Mucosa of descending colon (tissue), 3 donors: Measurements from ENCODE around the gene MTMR2. TPM values are rescaled to one million over a fixed set of nuclear protein-coding genes. Genes with fewer than 3 reads are reported as not detected.

ENCODE experiments used
- ATAC-seq: fragments of 200-7000 bp; cut with Tn5 transposase; one replicate; pipeline ENCODE4 v1.9.1; 2020; ENCODE audit warnings: mild to moderate bottlenecking, moderate library complexity
- DNase-seq, 3 donors: peaks; one replicate each; pipeline ENCODE4 v3.0.0-alpha.2; 2020
- H3K36me3 ChIP-seq: fragments of 200-600 bp; one replicate; pipeline ENCODE4 v1.8.0; 2021; ENCODE audit warnings: low read depth, mild to moderate bottlenecking
- H3K4me1 ChIP-seq: fragments of 200-600 bp; one replicate; pipeline ENCODE4 v1.8.0; 2021; ENCODE audit warnings: low read depth, mild to moderate bottlenecking
- H3K4me3 ChIP-seq: fragments of 200-600 bp; one replicate; pipeline ENCODE4 v1.8.0; 2021; ENCODE audit warnings: mild to moderate bottlenecking
- H3K9me3 ChIP-seq: fragments of 200-600 bp; one replicate; pipeline ENCODE4 v1.8.0; 2021; ENCODE audit warnings: mild to moderate bottlenecking
- CTCF ChIP-seq: fragments of 200-600 bp; IDR thresholded peaks from one replicate; pipeline ENCODE4 v1.8.0; 2022; ENCODE audit warnings: antibody characterized with exemption, mild to moderate bottlenecking
- intact Hi-C, 2 donors: fragments of 100-400 bp; cut with DNase I in 1 of 2; cut with micrococcal nuclease in 1 of 2; formaldehyde crosslinking; loops; one replicate each; pipeline versions ENCODE4 v1.11.0 to v1.11.1; 2022; cut with DNase I, micrococcal nuclease
- long read RNA-seq, 2 donors: library from polyadenylated mRNA; unstranded; transcript quantifications; one replicate each; pipeline ENCODE4 v2.0.0, GENCODE V29; 2019 to 2021
- total RNA-seq, 3 donors: library from RNA; stranded (reverse); fragmentation: NEBNext Ultra II Directional in 2 of 3; extraction: Animal tissue kit (Norgen Biotek cat#: 25700) in 2 of 3; gene quantifications; one replicate each; pipeline versions ENCODE4 v1.2.1 to v1.2.4, GENCODE V29; 2021 to 2023
- donor health status: DM: no; HTN: no; CAD: no; lungs with moderate emphysema.
- donor health status: DM: no; HTN: no; CAD: no.
- donor health status: DM: no; HTN: yes; CAD: no.

Gene MTMR2
- 10 to 100 TPM; 19.9 to 31.1 (median 21.3) TPM for total RNA-seq
- long read RNA-seq, donor 1, full-length matches to known transcripts, result 15 of 39 reads
- long read RNA-seq, donor 1, partial matches to known transcripts, result 5 of 39 reads
- long read RNA-seq, donor 1, other reads (novel, unspliced or antisense), result 19 of 39 reads
- long read RNA-seq, donor 2, full-length matches to known transcripts, result 4 of 8 reads
- long read RNA-seq, donor 2, partial matches to known transcripts, result 1 of 8 reads
- long read RNA-seq, donor 2, other reads (novel, unspliced or antisense), result 3 of 8 reads

- Histone ChIP-seq H3K36me3 (no peaks in the 10 kb centered on the region), H3K4me3 (peak within 1 kb of the TSS; percentile 69), H3K4me1 (peaks cover 9% of the 10 kb centered on the region), H3K9me3 (no peaks in the 10 kb centered on the region)
- TF ChIP-seq CTCF, result no peak
- DNase-seq, result peak; percentile 82 to 84 (median 83)
- intact Hi-C loops, result no loop called here
- ATAC-seq, result peak; percentile 97
These were observed at the start of gene MTMR2 for GRCh38 chr11:95923728-95924413. Gene MTMR2 (minus strand): TSS chr11:95924107. CDS start chr11:95923954, 153 bp downstream.

GRCh38 chr11:95972060-95972459 lies 48.2 kb upstream of the MTMR2 start:
- TF ChIP-seq CTCF, result no peak
- DNase-seq (no peak), ATAC-seq (peak; percentile 12)
- Histone ChIP-seq H3K4me1 (no peaks in the 10 kb centered on the region), H3K9me3 (no peaks in the 10 kb centered on the region), H3K36me3 (no peaks in the 10 kb centered on the region), H3K4me3 (no peak overlapping the region)
- intact Hi-C loops, result no loop called here

GRCh38 chr11:95968585-95968984 lies 44.7 kb upstream of the MTMR2 start:
- no peak for TF ChIP-seq CTCF
- Histone ChIP-seq H3K4me3 (no peak overlapping the region), H3K36me3 (no peaks in the 10 kb centered on the region), H3K9me3 (no peaks in the 10 kb centered on the region), H3K4me1 (no peaks in the 10 kb centered on the region)
- DNase-seq, result no peak
- ATAC-seq, result no peak
- intact Hi-C loops, result no loop called here

GRCh38 chr11:95964281-95964680 lies 40.4 kb upstream of the MTMR2 start:
- DNase-seq (no peak), ATAC-seq (no peak)
- no peaks in the 10 kb centered on the region for H3K4me1 ChIP-seq
- no peak for TF ChIP-seq CTCF
- no peak overlapping the region for H3K4me3 ChIP-seq
- H3K9me3 ChIP-seq, result no peaks in the 10 kb centered on the region
- intact Hi-C loops, result no loop called here
- H3K36me3 ChIP-seq, result no peaks in the 10 kb centered on the region

GRCh38 chr11:95961758-95962157 lies 37.9 kb upstream of the MTMR2 start:
- intact Hi-C loops, result no loop called here
- H3K36me3 ChIP-seq, result no peaks in the 10 kb centered on the region
- ATAC-seq, result no peak
- H3K4me1 ChIP-seq, result no peaks in the 10 kb centered on the region
- no peak for DNase-seq
- no peak for TF ChIP-seq CTCF
- H3K9me3 ChIP-seq, result no peaks in the 10 kb centered on the region
- no peak overlapping the region for H3K4me3 ChIP-seq
